Liver (tissue), 9 donors: ENCODE data around the gene OR51E2. TPM values are rescaled to one million over a fixed set of nuclear protein-coding genes. Genes with fewer than 3 reads are reported as not detected.

Source experiments
- DNase-seq: peaks from one replicate; pipeline ENCODE4 v3.0.0-alpha.2; 2017; ENCODE audit warnings: low spot score
- H3K27ac ChIP-seq, 2 donors: one replicate each; pipeline ENCODE4 v1.7.0; 2013; ENCODE audit warnings: inconsistent platforms in 2 of 2, low read length in 2 of 2, control low read depth in 1 of 2, low read depth in 1 of 2, mild to moderate bottlenecking in 1 of 2
- H3K27me3 ChIP-seq, 4 donors: one replicate each; pipeline versions ENCODE4 v1.6.1 to v1.7.0; 2013; ENCODE audit warnings: low read length in 3 of 4, inconsistent platforms in 1 of 4, mild to moderate bottlenecking in 1 of 4, moderate library complexity in 1 of 4; ENCODE audit not compliant: control insufficient read depth in 4 of 4, insufficient read depth in 4 of 4
- H3K36me3 ChIP-seq, 4 donors: one replicate each; pipeline versions ENCODE4 v1.6.1 to v1.7.0; 2013; ENCODE audit warnings: low read length in 3 of 4, mild to moderate bottlenecking in 3 of 4, low read depth in 1 of 4, moderate library complexity in 1 of 4; ENCODE audit not compliant: control insufficient read depth in 4 of 4, insufficient read depth in 3 of 4
- H3K4me1 ChIP-seq, 4 donors: one replicate each; pipeline versions ENCODE4 v1.6.1 to v1.7.0; 2013; ENCODE audit warnings: low read length in 3 of 4, mild to moderate bottlenecking in 3 of 4, moderate library complexity in 1 of 4; ENCODE audit not compliant: control insufficient read depth in 4 of 4, insufficient read depth in 4 of 4
- H3K4me3 ChIP-seq, 3 donors: one replicate each; pipeline versions ENCODE4 v1.6.1 to v1.7.0; 2013; ENCODE audit warnings: low read length in 3 of 3, control low read depth in 1 of 3, low read depth in 1 of 3, mild to moderate bottlenecking in 1 of 3
- H3K9ac ChIP-seq, 2 donors: one replicate each; pipeline ENCODE4 v1.7.0; 2013; ENCODE audit warnings: low read length in 2 of 2, mild to moderate bottlenecking in 2 of 2, moderate library complexity in 2 of 2, control low read depth in 1 of 2, low read depth in 1 of 2
- H3K9me3 ChIP-seq, 4 donors: one replicate each; pipeline versions ENCODE4 v1.6.1 to v1.7.0; 2013; ENCODE audit warnings: low read length in 3 of 4; ENCODE audit not compliant: control insufficient read depth in 4 of 4
- EGR1 ChIP-seq, 2 donors: IDR thresholded peaks; 2 replicates each; pipeline ENCODE4 v1.6.1; 2016 to 2018; ENCODE audit warnings: antibody characterized with exemption in 2 of 2, low read depth in 2 of 2
- FOXA1 ChIP-seq: IDR thresholded peaks from 2 replicates; pipeline ENCODE4 v1.6.1; 2016; ENCODE audit warnings: antibody characterized with exemption
- FOXA2 ChIP-seq: IDR thresholded peaks from 2 replicates; pipeline ENCODE4 v1.6.1; 2016; ENCODE audit warnings: antibody characterized with exemption
- GABPA ChIP-seq, 2 donors: IDR thresholded peaks in 1 of 2; conservative IDR thresholded peaks in 1 of 2; 2 replicates each; pipeline ENCODE4 v1.6.1; 2016; ENCODE audit warnings: antibody characterized with exemption in 2 of 2, mild to moderate bottlenecking in 1 of 2, moderate library complexity in 1 of 2
- HNF4A ChIP-seq, 2 donors: conservative IDR thresholded peaks; 2 replicates each; pipeline ENCODE4 v1.6.1; 2016; ENCODE audit warnings: antibody characterized with exemption in 2 of 2, mild to moderate bottlenecking in 2 of 2
- HNF4G ChIP-seq: IDR thresholded peaks from 2 replicates; pipeline ENCODE4 v1.6.1; 2016; ENCODE audit warnings: antibody characterized with exemption
- JUND ChIP-seq, 2 donors: IDR thresholded peaks; 2 replicates each; pipeline ENCODE4 v1.6.1; 2016; ENCODE audit warnings: antibody characterized with exemption in 2 of 2
- NR2F2 ChIP-seq: IDR thresholded peaks from 2 replicates; pipeline ENCODE4 v1.6.1; 2016; ENCODE audit warnings: antibody characterized with exemption
- RAD21 ChIP-seq, 2 donors: IDR thresholded peaks; 2 replicates each; pipeline ENCODE4 v1.6.1; 2016; ENCODE audit warnings: antibody characterized with exemption in 2 of 2, mild to moderate bottlenecking in 2 of 2
- RXRA ChIP-seq, 2 donors: IDR thresholded peaks; 2 replicates each; pipeline ENCODE4 v1.6.1; 2017 to 2018; ENCODE audit warnings: antibody characterized with exemption in 2 of 2, mild to moderate bottlenecking in 1 of 2
- SP1 ChIP-seq: IDR thresholded peaks from 2 replicates; pipeline ENCODE4 v1.6.1; 2018; ENCODE audit warnings: antibody characterized with exemption, mild to moderate bottlenecking
- TAF1 ChIP-seq: conservative IDR thresholded peaks from 2 replicates; pipeline ENCODE4 v1.6.1; 2016; ENCODE audit warnings: antibody characterized with exemption, mild to moderate bottlenecking
- YY1 ChIP-seq: IDR thresholded peaks from 2 replicates; pipeline ENCODE4 v1.6.1; 2016; ENCODE audit warnings: antibody characterized with exemption, mild to moderate bottlenecking
- WGBS: extraction: QIAGEN DNeasy Blood & Tissue Kit; methylation state at CpG from one replicate; pipeline ENCODE4 v1.1.7; 2013; 5-methylcytosine and 5-hydroxymethylcytosine counted together
- polyA plus RNA-seq, 2 donors: library from polyadenylated mRNA; stranded (reverse) in 1 of 2; unstranded in 1 of 2; fragments of 200-250 nt in 1 of 2; fragments of >200 nt in 1 of 2; fragmentation: Nextera tagmentation in 1 of 2; extraction: Ambion mirVana in 1 of 2; gene quantifications; one replicate each; pipeline versions ENCODE4 v1.2.1 to v1.2.3, GENCODE V29; 2013 to 2015
- total RNA-seq, 2 donors: library from RNA; depleted of rRNA; stranded (reverse); fragments of >200 nt; gene quantifications; one replicate each; pipeline ENCODE4 v1.2.3, GENCODE V29; 2014
- TF ChIP-seq, protein P1 (sequence below): IDR thresholded peaks from 2 replicates; pipeline ENCODE4 v1.6.1; 2016; ENCODE audit warnings: antibody characterized with exemption
- TF ChIP-seq, protein P2 (sequence below): IDR thresholded peaks from 2 replicates; pipeline ENCODE4 v1.6.1; 2016; ENCODE audit warnings: antibody characterized with exemption
- TF ChIP-seq, protein P3 (sequence below): fragments of 150-350 bp; IDR thresholded peaks from 2 replicates; pipeline ENCODE4 v1.5.1; 2017; ENCODE audit warnings: improper control_type of control experiment, low read depth, low read length; ENCODE audit not compliant: missing input control
- TF ChIP-seq, protein P4 (sequence below): IDR thresholded peaks from 2 replicates; pipeline ENCODE4 v1.6.1; 2016; ENCODE audit warnings: antibody characterized with exemption, mild to moderate bottlenecking
- TF ChIP-seq, protein P5 (sequence below): IDR thresholded peaks from 2 replicates; pipeline ENCODE4 v1.6.1; 2016; ENCODE audit warnings: antibody characterized with exemption
- donor health status: healthy.
- donor health status: healthy.
- donor health status: healthy.
- donor health status: healthy.
- donor health status: healthy.

OR51E2 gene
- total and polyA plus RNA-seq, 4 donors: not detected

DNA sequence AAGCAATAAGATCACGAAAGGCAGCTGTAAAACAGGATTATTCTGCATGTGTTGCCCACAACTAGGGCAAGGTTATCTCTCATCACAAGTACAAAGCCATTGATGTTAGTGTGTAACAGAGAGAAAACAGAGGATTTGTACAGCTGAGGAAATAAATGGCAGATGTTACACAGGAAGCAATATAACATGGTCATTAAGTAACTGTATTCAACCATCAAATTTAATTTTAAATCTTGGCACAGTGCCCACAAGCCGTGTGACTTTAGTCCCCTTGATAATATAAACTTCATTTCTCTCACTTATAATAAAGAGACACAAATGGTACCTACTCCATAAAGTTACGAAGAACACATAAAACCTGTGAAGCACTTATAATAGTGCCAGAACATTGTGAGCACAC lies 17.3 kb downstream of the OR51E2 start:
- Histone ChIP-seq H3K4me1 (no peaks in the 10 kb centered on the region), H3K36me3 (no peaks in the 10 kb centered on the region), H3K27ac (no peak overlapping the region), H3K9ac (no peak overlapping the region), H3K27me3 (no peaks in the 10 kb centered on the region), H3K9me3 (no peaks in the 10 kb centered on the region), H3K4me3 (no peak overlapping the region)
- DNase-seq: no peak
- TF ChIP-seq HNF4A (conservative IDR thresholded peaks at IDR 0.05): no peak
- TF ChIP-seq NR2F2: no peak
- TF ChIP-seq, protein P1, sequence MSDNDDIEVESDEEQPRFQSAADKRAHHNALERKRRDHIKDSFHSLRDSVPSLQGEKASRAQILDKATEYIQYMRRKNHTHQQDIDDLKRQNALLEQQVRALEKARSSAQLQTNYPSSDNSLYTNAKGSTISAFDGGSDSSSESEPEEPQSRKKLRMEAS: no peak
- no peak for TF ChIP-seq FOXA1
- TF ChIP-seq, protein P2, sequence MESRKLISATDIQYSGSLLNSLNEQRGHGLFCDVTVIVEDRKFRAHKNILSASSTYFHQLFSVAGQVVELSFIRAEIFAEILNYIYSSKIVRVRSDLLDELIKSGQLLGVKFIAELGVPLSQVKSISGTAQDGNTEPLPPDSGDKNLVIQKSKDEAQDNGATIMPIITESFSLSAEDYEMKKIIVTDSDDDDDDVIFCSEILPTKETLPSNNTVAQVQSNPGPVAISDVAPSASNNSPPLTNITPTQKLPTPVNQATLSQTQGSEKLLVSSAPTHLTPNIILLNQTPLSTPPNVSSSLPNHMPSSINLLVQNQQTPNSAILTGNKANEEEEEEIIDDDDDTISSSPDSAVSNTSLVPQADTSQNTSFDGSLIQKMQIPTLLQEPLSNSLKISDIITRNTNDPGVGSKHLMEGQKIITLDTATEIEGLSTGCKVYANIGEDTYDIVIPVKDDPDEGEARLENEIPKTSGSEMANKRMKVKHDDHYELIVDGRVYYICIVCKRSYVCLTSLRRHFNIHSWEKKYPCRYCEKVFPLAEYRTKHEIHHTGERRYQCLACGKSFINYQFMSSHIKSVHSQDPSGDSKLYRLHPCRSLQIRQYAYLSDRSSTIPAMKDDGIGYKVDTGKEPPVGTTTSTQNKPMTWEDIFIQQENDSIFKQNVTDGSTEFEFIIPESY: no peak
- TF ChIP-seq, protein P3, sequence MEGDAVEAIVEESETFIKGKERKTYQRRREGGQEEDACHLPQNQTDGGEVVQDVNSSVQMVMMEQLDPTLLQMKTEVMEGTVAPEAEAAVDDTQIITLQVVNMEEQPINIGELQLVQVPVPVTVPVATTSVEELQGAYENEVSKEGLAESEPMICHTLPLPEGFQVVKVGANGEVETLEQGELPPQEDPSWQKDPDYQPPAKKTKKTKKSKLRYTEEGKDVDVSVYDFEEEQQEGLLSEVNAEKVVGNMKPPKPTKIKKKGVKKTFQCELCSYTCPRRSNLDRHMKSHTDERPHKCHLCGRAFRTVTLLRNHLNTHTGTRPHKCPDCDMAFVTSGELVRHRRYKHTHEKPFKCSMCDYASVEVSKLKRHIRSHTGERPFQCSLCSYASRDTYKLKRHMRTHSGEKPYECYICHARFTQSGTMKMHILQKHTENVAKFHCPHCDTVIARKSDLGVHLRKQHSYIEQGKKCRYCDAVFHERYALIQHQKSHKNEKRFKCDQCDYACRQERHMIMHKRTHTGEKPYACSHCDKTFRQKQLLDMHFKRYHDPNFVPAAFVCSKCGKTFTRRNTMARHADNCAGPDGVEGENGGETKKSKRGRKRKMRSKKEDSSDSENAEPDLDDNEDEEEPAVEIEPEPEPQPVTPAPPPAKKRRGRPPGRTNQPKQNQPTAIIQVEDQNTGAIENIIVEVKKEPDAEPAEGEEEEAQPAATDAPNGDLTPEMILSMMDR: no peak
- TF ChIP-seq TAF1: no peak
- no peak for TF ChIP-seq JUND (IDR thresholded peaks at IDR 0.05)
- TF ChIP-seq, protein P4, sequence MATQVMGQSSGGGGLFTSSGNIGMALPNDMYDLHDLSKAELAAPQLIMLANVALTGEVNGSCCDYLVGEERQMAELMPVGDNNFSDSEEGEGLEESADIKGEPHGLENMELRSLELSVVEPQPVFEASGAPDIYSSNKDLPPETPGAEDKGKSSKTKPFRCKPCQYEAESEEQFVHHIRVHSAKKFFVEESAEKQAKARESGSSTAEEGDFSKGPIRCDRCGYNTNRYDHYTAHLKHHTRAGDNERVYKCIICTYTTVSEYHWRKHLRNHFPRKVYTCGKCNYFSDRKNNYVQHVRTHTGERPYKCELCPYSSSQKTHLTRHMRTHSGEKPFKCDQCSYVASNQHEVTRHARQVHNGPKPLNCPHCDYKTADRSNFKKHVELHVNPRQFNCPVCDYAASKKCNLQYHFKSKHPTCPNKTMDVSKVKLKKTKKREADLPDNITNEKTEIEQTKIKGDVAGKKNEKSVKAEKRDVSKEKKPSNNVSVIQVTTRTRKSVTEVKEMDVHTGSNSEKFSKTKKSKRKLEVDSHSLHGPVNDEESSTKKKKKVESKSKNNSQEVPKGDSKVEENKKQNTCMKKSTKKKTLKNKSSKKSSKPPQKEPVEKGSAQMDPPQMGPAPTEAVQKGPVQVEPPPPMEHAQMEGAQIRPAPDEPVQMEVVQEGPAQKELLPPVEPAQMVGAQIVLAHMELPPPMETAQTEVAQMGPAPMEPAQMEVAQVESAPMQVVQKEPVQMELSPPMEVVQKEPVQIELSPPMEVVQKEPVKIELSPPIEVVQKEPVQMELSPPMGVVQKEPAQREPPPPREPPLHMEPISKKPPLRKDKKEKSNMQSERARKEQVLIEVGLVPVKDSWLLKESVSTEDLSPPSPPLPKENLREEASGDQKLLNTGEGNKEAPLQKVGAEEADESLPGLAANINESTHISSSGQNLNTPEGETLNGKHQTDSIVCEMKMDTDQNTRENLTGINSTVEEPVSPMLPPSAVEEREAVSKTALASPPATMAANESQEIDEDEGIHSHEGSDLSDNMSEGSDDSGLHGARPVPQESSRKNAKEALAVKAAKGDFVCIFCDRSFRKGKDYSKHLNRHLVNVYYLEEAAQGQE: no peak
- no peak for TF ChIP-seq HNF4G
- no peak for TF ChIP-seq EGR1 (IDR thresholded peaks at IDR 0.05; ENCODE audit: low read depth in 2 of 2)
- TF ChIP-seq RAD21 (IDR thresholded peaks at IDR 0.05): no peak
- TF ChIP-seq, protein P5, sequence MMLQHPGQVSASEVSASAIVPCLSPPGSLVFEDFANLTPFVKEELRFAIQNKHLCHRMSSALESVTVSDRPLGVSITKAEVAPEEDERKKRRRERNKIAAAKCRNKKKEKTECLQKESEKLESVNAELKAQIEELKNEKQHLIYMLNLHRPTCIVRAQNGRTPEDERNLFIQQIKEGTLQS: no peak
- TF ChIP-seq RXRA (IDR thresholded peaks at IDR 0.05): no peak
- no peak for TF ChIP-seq SP1
- no peak for TF ChIP-seq FOXA2
- TF ChIP-seq GABPA (IDR thresholded peaks at IDR 0.05 in 1 of 2, conservative IDR thresholded peaks at IDR 0.05 in 1 of 2): no peak
- TF ChIP-seq YY1: no peak
- WGBS: 55% methylated on average over 3 of the region's 3 CpGs

DNA sequence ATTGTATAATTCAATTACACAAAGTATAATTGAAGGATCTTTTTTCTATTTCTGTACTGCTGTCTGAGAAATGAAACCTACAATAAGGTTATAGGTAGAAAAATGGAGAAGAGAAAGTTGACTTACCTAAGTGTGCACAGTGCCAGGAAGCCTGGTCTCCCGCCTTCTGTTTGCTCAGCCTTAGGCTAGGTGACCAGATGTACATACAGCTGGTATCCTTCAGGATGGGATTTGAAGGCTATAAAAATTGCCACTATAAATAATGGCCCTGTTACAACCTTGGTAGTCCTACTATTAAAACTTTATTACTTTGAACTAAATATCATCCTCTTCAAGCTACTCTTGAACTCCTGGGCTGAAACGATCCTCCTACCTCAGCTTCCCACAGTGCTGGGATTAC lies 19.7 kb downstream of the OR51E2 start:
- no peak for DNase-seq

More for the DNA sequence above, 19.7 kb downstream of the OR51E2 start:
- no peak overlapping the region for H3K4me3 ChIP-seq
- TF ChIP-seq RXRA (IDR thresholded peaks at IDR 0.05) (no peak), GABPA (IDR thresholded peaks at IDR 0.05 in 1 of 2, conservative IDR thresholded peaks at IDR 0.05 in 1 of 2) (no peak), TAF1 (no peak)
- TF ChIP-seq, protein P1: no peak
- H3K9me3 ChIP-seq: no peaks in the 10 kb centered on the region
- H3K27ac ChIP-seq: no peak overlapping the region
- WGBS: 81% methylated on average over 2 of the region's 2 CpGs
- no peaks in the 10 kb centered on the region for H3K4me1 ChIP-seq
- no peak overlapping the region for H3K9ac ChIP-seq
- H3K27me3 ChIP-seq: no peaks in the 10 kb centered on the region
- H3K36me3 ChIP-seq: no peaks in the 10 kb centered on the region
